ENCODE results near the gene PERCC1.
"Not testable (repeated sequence)": the region's sequence is repeated elsewhere in the genome, so short reads cannot be mapped to it uniquely, and the experiment has no call there.

PERCC1 gene

DNA sequence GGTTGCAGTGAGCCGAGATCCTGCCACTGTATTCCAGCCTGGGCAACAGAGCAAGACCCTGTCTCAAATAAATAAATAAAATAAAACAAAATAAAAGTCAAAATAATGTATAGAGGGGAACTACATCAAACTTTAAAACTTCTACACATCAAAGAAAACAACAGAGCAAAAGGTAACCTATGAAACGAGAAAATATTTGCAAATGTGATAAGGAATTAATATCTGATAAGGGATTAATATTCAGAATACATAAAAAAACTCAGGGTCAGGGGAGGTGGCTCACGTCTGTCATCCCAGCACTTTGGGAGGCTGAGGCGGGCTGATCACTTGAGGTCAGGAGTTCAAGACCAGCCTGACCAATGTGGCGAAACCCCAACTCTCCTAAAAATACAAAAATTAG is 38.3 kb downstream of the PERCC1 start:
- DNase-seq (ENCODE audit: low read depth in 2 of 2): not testable (repeated sequence)

DNA sequence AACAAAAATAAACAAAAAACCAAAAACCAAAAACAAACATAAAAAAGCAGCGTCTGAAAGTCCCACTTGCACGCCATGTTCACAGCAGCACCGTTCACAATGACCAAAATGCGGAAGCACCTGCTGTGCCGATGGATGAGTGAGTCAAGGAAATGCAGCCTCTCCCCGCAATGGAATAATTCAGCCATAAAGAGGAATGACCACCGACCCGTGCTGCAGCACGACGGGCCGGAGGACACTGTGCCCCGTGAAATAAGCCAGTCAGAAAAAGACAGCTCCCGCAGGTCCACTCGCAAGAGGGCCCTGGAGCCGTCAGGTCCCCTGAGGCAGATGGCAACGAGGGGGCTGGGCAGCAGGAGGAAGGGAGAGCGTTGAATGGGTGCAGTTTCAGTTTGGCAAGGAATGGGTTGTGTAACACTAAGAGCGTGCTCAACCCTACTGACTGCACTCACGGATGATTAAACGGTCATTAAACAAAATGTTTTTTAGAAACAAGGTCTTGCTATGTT is 38.9 kb downstream of the PERCC1 start:
- no peak for DNase-seq (ENCODE audit: low read depth in 2 of 2)

DNA sequence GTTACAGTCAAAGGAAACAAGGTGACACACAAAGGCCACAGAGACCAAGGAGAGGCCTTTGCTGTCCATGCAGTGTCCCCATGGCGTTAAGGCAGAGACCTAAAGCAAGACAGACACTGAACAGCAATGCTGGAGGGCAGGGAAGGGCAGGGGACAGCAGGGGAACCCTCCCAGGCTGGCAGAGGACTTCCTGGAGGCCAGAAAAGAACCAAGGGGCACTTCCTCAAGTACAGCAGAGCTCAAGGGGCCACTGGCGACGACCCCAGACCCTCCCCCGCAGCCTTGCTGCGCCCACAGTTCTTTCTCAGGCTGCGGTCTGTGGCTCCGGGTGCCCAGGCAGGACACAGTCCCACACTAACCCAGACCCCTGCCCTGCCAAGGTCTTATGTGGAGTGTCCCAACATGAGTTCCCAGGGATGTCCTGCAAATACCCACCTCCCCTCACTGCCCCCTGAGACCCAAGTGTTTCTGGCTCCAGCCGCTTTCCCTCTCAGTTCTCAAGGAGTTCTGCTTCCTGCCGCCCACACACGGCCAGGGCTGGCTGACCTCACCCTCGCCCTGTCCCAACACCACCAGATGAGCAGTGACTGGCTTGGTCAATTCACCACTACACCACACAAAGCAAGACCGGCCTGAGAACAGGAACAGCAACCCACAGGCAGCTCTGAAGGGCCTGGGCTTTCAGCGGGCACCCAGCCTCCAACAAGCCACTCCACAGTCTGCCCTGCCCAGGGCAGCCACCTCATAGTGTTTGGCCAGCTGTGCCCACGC is 39.8 kb downstream of the PERCC1 start:
- DNase-seq (ENCODE audit: low read depth in 2 of 2): no peak

DNA sequence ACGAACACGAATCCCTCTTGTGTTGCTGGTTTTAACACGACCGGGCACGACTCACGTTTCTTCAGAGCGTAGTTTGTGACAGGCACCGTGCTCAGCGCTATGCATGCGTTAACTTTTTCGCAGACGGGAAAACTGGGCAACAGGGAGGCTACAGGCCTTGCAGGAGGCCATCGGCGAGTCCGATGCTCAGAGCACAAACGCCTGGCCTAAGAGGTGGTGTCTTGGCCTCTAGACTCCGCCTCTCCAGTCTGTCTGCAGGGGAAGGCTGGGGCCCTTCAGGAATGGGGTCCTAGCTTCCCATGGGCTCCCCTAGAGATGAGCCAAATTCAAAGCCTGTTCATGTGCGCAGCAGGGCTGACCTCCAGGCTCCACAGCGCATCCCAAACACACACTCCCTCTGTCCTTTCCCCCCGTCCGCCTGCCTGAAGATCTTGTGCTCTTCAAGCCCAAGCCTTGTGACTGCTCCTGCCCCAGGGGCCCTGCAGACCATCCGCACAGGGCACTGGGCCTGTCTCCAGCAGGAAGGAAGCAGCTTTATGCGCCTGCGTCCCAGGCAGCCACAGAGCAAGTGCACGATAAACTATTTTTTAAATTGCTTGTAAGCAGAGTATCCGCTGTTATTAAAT is 40.8 kb downstream of the PERCC1 start:
- DNase-seq (ENCODE audit: low read depth in 2 of 2): no peak

DNA sequence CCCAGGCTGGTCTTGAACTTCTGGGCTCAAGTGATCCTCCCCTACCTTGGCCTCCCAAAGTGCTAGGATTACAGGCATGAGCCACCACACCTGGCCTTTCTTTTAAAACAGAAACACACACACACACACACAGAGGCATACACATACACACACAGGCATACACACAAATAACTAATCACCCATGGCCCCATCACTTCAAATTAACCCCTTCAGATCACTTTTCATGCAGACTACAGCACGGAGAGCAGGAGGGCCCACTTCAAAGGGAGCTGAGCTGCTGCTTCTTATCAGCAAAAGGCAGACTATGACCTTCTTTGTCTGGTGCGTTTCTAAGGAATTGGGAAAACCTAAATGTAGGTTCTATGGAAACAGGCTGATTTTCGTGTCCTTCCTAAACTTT is 42.1 kb downstream of the PERCC1 start:
- no peak for DNase-seq (ENCODE audit: low read depth in 2 of 2)

DNA sequence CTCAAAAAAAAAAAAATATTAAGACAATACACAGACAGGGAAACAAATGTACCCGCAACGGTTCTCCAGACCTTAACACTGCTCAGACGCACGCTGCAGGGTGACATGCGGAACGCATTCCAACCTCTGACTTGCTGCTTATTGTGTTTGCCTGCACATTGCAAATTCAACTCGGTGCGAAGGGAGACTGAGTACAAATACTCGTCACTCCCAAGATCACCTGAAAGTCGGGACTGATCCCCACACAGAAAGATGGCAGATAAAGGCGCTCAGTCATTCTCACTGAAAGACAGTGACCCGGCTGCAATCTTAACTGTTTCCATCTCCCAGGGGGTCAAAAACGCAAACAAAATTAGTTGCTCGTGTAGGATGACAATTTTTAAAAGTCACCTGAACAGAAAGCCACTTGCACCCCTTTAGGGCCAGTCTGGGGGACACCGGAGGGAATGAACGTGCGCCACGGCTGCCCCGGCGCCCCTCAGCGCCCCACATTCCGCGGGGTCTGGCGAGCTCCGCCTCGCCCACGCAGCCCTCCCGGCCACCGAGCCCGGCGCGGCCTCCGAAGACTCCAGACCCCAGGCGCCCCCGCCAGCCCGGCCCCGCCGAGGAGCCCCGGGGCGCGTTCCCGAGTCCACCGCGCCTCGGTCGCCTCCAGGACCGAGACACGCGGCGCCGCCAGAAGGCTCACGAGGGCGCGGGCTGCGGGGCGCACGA is 43.4 kb downstream of the PERCC1 start:
- no peak for DNase-seq (ENCODE audit: low read depth in 2 of 2)

DNA sequence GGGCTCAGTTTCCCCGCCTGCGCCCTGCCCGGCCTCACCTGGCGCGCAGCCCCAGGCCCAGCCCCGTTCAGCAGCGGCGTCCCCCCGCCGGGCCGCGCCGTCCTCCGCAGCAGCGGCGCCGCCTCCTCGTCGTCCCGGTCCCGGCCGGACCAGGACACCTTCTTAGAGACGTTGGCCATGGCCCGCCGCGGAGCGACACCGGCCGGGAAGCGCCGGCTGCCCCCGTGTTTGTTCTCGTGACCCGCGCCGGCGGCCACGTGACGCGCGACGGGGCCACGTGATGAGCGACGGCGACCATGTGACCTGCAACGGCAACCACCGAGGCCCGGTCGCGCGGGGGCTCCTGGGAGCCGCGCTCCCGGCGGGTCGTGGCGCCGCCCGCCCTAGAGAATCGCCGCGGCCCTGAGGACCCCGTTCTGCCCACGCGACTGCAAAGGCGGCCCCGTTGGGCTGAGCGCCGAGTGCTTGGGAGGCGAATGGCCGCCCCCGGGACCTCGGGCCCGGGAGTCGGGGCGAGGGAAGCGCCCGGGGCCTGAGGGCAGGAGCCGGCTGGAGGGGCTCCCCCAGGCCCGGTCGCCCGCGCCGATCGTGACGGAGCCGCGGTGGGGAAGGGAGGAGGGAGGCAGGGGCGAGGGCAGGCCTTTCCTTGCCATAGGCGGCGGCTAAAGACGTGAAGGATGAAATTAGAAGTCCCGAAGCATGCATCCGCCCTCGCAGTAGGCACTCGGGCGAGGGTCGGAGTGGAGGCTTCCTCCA is 44.1 kb downstream of the PERCC1 start, which contains the start of gene CLCN7:
Gene CLCN7, minus strand, starts transcription at position 233 of the 756 bp plus-strand sequence. Its CDS starts 54 bp downstream, at position 179.
- peak; percentile 52 to 54 for DNase-seq (ENCODE audit: low read depth in 2 of 2)

DNA sequence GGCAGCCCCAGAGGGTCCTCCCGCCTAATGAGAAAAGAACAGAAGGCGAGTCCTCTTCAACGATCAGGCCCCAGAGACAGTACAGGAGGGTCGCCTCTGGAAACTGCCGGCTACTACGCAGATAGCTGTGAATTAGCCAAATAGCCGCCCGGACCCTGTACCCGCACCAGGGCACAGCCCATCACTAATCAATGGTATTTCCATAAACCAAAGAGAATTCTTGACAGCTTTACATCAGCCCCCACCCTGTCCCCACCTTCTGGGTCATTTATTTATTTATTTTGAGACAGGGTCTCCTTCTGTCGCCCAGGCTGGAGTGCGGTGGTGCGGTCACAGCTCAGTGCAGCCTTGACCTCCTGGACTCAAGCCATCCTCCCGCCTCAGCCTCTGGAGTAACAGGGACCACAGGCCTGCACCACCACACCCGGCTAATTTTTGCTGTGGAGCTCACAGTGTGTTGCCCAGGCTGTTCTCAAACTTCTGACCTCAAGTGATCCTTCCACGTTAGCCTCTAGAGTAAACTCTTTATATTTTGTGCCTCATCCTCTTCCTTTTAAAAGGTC is 44.8 kb downstream of the PERCC1 start:
- DNase-seq (ENCODE audit: low read depth in 2 of 2): no peak

DNA sequence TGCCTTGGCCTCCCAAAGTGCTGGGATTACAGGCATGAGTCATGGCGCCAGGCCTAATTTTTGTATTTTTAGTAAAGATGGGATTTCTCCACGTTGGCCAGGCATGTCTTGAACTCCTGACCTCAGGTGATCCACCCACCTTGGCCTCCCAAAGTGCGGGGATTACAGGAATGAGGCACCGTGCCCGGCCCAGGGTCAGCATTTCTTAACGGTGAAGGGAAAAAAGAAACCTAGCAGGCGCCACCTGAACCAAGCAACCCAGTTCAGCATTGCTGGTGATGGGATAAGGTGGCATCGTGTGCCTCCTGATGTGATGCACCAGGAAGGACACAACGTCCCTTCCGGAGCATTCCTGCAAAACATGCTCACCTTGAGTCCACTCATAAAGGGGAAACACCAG is 46.2 kb downstream of the PERCC1 start:
- no peak for DNase-seq (ENCODE audit: low read depth in 2 of 2)

DNA sequence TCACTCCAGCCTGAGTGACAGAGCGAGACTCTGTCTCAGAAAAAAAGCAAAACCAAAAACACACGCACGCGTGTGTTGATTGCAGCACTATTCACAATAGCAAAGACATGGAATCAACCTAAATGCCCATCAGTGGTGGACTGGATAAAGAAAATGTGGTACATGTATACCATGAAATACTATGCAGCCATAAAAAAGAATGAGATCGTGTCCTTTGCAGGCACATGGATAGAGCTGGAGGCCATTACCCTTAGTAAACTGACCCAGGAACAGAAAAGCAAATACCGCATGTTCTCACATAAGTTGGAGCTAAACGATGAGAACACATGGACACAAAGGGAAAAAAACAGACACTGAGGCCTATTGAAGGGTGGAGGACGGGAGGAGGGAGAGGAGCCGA is 48.1 kb downstream of the PERCC1 start:
- DNase-seq (ENCODE audit: low read depth in 2 of 2): not testable (repeated sequence)

DNA sequence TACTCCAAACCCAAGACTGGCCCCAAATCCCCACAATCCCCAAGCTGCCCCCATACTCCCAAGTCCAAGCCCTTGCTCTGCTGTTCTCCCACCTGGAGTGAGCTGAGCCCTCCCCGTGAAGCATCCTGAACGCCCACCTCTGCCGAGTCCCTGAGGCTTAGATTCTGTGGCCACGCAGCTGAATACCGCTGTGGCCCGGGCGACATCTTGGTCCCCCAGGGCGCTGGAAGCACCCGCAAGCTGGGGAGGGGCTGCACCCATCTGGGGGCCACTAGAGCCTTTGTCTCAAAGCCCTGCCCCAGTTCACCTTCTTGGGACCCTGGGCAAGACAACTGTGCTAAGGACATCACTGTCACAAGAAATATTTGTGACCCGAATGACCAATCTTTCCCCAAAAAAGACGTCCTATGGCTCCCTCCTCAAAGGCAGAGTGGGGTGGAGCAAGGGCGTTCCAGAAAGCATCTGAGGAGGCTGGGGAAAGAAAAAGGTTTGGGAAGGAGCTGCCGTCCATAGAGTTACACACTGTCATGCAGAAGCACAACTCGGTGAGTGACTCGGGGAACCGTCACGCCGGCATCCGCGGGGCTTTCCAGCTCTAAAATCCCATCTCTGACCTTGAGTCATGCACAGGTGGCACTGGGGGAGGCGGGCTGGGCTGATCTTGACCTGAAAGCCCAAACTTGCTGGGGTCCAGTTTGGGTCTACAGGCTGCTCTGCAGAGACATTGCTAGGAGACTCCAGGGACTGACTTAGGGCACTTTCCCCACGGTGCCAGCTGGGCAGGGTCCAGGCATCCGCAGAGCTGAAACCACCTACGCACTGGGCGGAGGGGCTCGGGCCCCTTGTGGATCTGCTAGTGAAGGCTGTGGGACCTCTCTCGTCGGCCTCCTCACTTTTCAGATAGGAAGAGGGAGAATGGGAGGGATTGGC is 51.3 kb downstream of the PERCC1 start:
- no peak for DNase-seq (ENCODE audit: low read depth in 2 of 2)

All from fibroblast of skin of left biceps (primary cell).